Neural progenitor cell (in vitro differentiated cells): Measurements from ENCODE around the gene UMAD1. TPM values are rescaled to one million over a fixed set of nuclear protein-coding genes. Genes with fewer than 3 reads are reported as not detected.

Source experiments
- DNase-seq: peaks from one replicate; pipeline ENCODE4 v3.0.0-alpha.2; 2016; ENCODE audit warnings: low spot score
- H2AFZ ChIP-seq: fragments of 200-600 bp; sonication (generic); replicated peaks from 2 replicates; pipeline ENCODE4 v1.6.1; 2016; ENCODE audit warnings: antibody characterized with exemption
- H3F3A ChIP-seq: fragments of 200-600 bp; sonication (generic); 2 replicates; pipeline ENCODE4 v1.6.1; 2016; ENCODE audit warnings: antibody characterized with exemption, low read depth
- H3K27ac ChIP-seq: fragments of 200-600 bp; sonication (generic); 2 replicates; pipeline ENCODE4 v1.5.1; 2016; ENCODE audit warnings: mild to moderate bottlenecking
- H3K27me3 ChIP-seq: fragments of 200-600 bp; sonication (generic); 2 replicates; pipeline ENCODE4 v1.6.1; 2016; ENCODE audit warnings: mild to moderate bottlenecking, moderate library complexity
- H3K36me3 ChIP-seq: fragments of 200-600 bp; sonication (generic); 2 replicates; pipeline ENCODE4 v1.5.1; 2016
- H3K4me1 ChIP-seq: fragments of 200-600 bp; sonication (generic); 2 replicates; pipeline ENCODE4 v1.6.1; 2016; ENCODE audit warnings: mixed run types
- H3K4me2 ChIP-seq: fragments of 200-600 bp; sonication (generic); 2 replicates; pipeline ENCODE4 v1.6.1; 2016
- H3K4me3 ChIP-seq: fragments of 200-600 bp; sonication (generic); 2 replicates; pipeline ENCODE4 v1.5.1; 2016
- H3K79me2 ChIP-seq: fragments of 200-600 bp; sonication (generic); 2 replicates; pipeline ENCODE4 v1.6.1; 2016; ENCODE audit warnings: low read depth
- H3K9ac ChIP-seq: fragments of 200-600 bp; sonication (generic); 2 replicates; pipeline ENCODE4 v1.6.1; 2016
- H3K9me3 ChIP-seq: fragments of 200-600 bp; sonication (generic); 2 replicates; pipeline ENCODE4 v1.5.1; 2016; ENCODE audit warnings: low read depth
- H4K20me1 ChIP-seq: fragments of 200-600 bp; sonication (generic); 2 replicates; pipeline ENCODE4 v1.6.1; 2016; ENCODE audit warnings: low read depth
- H3K27ac Mint-ChIP-seq: 3 replicates; pipeline ENCODE4 v1.8.0; 2021; ENCODE audit warnings: mixed read lengths
- H3K27me3 Mint-ChIP-seq: 2 replicates; pipeline ENCODE4 v1.8.0; 2022; ENCODE audit warnings: low read depth, mild to moderate bottlenecking, inconsistent platforms, moderate library complexity, mixed read lengths; ENCODE audit not compliant: insufficient read depth
- H3K36me3 Mint-ChIP-seq: 3 replicates; pipeline ENCODE4 v1.8.0; 2021; ENCODE audit warnings: mixed read lengths
- H3K4me1 Mint-ChIP-seq: 3 replicates; pipeline ENCODE4 v1.8.0; 2021; ENCODE audit warnings: mixed read lengths
- H3K4me3 Mint-ChIP-seq: 3 replicates; pipeline ENCODE4 v1.8.0; 2021; ENCODE audit warnings: mild to moderate bottlenecking, moderate library complexity, mixed read lengths
- H3K9me3 Mint-ChIP-seq: 3 replicates; pipeline ENCODE4 v1.8.0; 2020; ENCODE audit warnings: mixed read lengths
- CTCF ChIP-seq: fragments of 200-600 bp; sonication (generic); IDR thresholded peaks from 2 replicates; pipeline ENCODE4 v1.5.1; 2017; ENCODE audit warnings: antibody characterized with exemption, mild to moderate bottlenecking
- EZH2 ChIP-seq: fragments of 200-600 bp; sonication (generic); IDR thresholded peaks from 2 replicates; pipeline ENCODE4 v1.6.1; 2017; ENCODE audit warnings: antibody characterized with exemption, mild to moderate bottlenecking, moderate library complexity
- EZH2phosphoT487 ChIP-seq: fragments of 200-600 bp; sonication (generic); IDR thresholded peaks from 2 replicates; pipeline ENCODE4 v1.6.1; 2017; ENCODE audit warnings: antibody characterized with exemption
- total RNA-seq: library from RNA; depleted of rRNA; stranded (reverse); fragments of >200 nt; gene quantifications from 2 replicates; pipeline ENCODE4 v1.2.3, GENCODE V29; 2015; ENCODE audit warnings: low replicate concordance

The UMAD1 gene
- total RNA-seq, 1 donor from 2014 or later = 23.0 TPM

GRCh38 chr7:7736671-7737070 is 96.1 kb downstream of the UMAD1 start:
- TF ChIP-seq CTCF (no peak), EZH2 (no peak), EZH2phosphoT487 (no peak)
- peak; percentile 76 for DNase-seq
- peaks cover 38% of the 10 kb centered on the region for H3F3A ChIP-seq
- H3K9me3 Mint-ChIP-seq = no peaks in the 10 kb centered on the region
- peaks cover 51% of the 10 kb centered on the region for H3K4me1 ChIP-seq
- H3K27ac ChIP-seq = peak overlapping the region; percentile 74
- no peak overlapping the region for H2AFZ ChIP-seq
- H3K4me3 Mint-ChIP-seq = no peak overlapping the region
- H3K79me2 ChIP-seq = no peaks in the 10 kb centered on the region
- no peak overlapping the region for H3K9ac ChIP-seq
- H3K9me3 ChIP-seq = no peaks in the 10 kb centered on the region
- H3K4me1 Mint-ChIP-seq = peaks cover 33% of the 10 kb centered on the region
- no peaks in the 10 kb centered on the region for H3K27me3 ChIP-seq
- H3K36me3 Mint-ChIP-seq = no peaks in the 10 kb centered on the region
- no peaks in the 10 kb centered on the region for H3K27me3 Mint-ChIP-seq
- peak overlapping the region; percentile 42 for H3K4me2 ChIP-seq
- no peaks in the 10 kb centered on the region for H4K20me1 ChIP-seq
- H3K36me3 ChIP-seq = no peaks in the 10 kb centered on the region
- no peak overlapping the region for H3K4me3 ChIP-seq
- no peak overlapping the region for H3K27ac Mint-ChIP-seq

- peaks cover 38% of the 10 kb centered on the region for H3F3A ChIP-seq
- no peak overlapping the region for H3K4me3 ChIP-seq
- H3K79me2 ChIP-seq = no peaks in the 10 kb centered on the region
- TF ChIP-seq EZH2 (no peak), CTCF (no peak), EZH2phosphoT487 (no peak)
- H4K20me1 ChIP-seq = no peaks in the 10 kb centered on the region
- H3K9ac ChIP-seq = no peak overlapping the region
- no peak for DNase-seq
- no peak overlapping the region for H3K27ac Mint-ChIP-seq
- H3K36me3 Mint-ChIP-seq = no peaks in the 10 kb centered on the region
- H3K4me1 ChIP-seq = peaks cover 51% of the 10 kb centered on the region
- no peaks in the 10 kb centered on the region for H3K27me3 ChIP-seq
- H3K4me1 Mint-ChIP-seq = peaks cover 25% of the 10 kb centered on the region
- H2AFZ ChIP-seq = no peak overlapping the region
- H3K9me3 Mint-ChIP-seq = no peaks in the 10 kb centered on the region
- no peak overlapping the region for H3K4me3 Mint-ChIP-seq
- H3K4me2 ChIP-seq = peak overlapping the region; percentile 42
- no peaks in the 10 kb centered on the region for H3K27me3 Mint-ChIP-seq
- peak overlapping the region; percentile 74 for H3K27ac ChIP-seq
- no peaks in the 10 kb centered on the region for H3K9me3 ChIP-seq
- H3K36me3 ChIP-seq = no peaks in the 10 kb centered on the region
Observed at GRCh38 chr7:7737674-7738073, 97.1 kb downstream of the UMAD1 start.

GRCh38 chr7:7738177-7738576 is 97.6 kb downstream of the UMAD1 start:
- Mint-ChIP-seq H3K27ac (no peak overlapping the region), H3K36me3 (no peaks in the 10 kb centered on the region), H3K4me3 (no peak overlapping the region), H3K4me1 (peaks cover 25% of the 10 kb centered on the region), H3K9me3 (no peaks in the 10 kb centered on the region), H3K27me3 (no peaks in the 10 kb centered on the region)
- H3K79me2 ChIP-seq = no peaks in the 10 kb centered on the region
- H3K27me3 ChIP-seq = no peaks in the 10 kb centered on the region
- no peak overlapping the region for H2AFZ ChIP-seq
- no peak overlapping the region for H3K27ac ChIP-seq
- peaks cover 38% of the 10 kb centered on the region for H3F3A ChIP-seq
- H3K4me1 ChIP-seq = peaks cover 46% of the 10 kb centered on the region
- no peaks in the 10 kb centered on the region for H3K9me3 ChIP-seq
- H3K9ac ChIP-seq = no peak overlapping the region
- DNase-seq = no peak
- no peaks in the 10 kb centered on the region for H4K20me1 ChIP-seq
- TF ChIP-seq CTCF = no peak
- no peak for TF ChIP-seq EZH2
- no peak overlapping the region for H3K4me3 ChIP-seq
- peak overlapping the region; percentile 50 for H3K4me2 ChIP-seq
- H3K36me3 ChIP-seq = no peaks in the 10 kb centered on the region
